ENCODE results near the gene ISLR. TPM values are rescaled to one million over a fixed set of nuclear protein-coding genes. Genes with fewer than 3 reads are reported as not detected.

Gene ISLR
- total and polyA plus RNA-seq, 2 of the 8 experiments (the other 6 are each of a cell fraction or from before 2014, with no cell fraction given): 0.29 to 0.35 TPM

GRCh38 chr15:74156678-74157411 is 16.7 kb upstream of the ISLR start (continued):
- TF ChIP-seq GABPA (IDR thresholded peaks at IDR 0.05; ENCODE audit: borderline replicate concordance, insufficient read depth, low read length): no peak
- TF ChIP-seq BCL11A (IDR thresholded peaks at IDR 0.05; ENCODE audit: low read depth in 2 of 2, low read length in 2 of 2): no peak
- no peak for TF ChIP-seq HDAC2 (IDR thresholded peaks at IDR 0.05; ENCODE audit: borderline replicate concordance in 1 of 2, low read depth in 2 of 2, low read length in 2 of 2)
- TF ChIP-seq EGR1 (IDR thresholded peaks at IDR 0.05; ENCODE audit: borderline replicate concordance, low read depth, low read length): no peak
- no peak for TF ChIP-seq JUND (IDR thresholded peaks at IDR 0.05; ENCODE audit: low read length)
- TF ChIP-seq RBBP5 (IDR thresholded peaks at IDR 0.05; ENCODE audit: borderline replicate concordance, low read depth, low read length): no peak
- TF ChIP-seq, protein P1, sequence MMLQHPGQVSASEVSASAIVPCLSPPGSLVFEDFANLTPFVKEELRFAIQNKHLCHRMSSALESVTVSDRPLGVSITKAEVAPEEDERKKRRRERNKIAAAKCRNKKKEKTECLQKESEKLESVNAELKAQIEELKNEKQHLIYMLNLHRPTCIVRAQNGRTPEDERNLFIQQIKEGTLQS (IDR thresholded peaks at IDR 0.05; ENCODE audit: insufficient read depth, low read depth, low read length): no peak
- TF ChIP-seq SP2 (IDR thresholded peaks at IDR 0.05; ENCODE audit: low read length): no peak
- TF ChIP-seq SP4 (IDR thresholded peaks at IDR 0.05; ENCODE audit: low read length): no peak
- TF ChIP-seq ZNF274 (IDR thresholded peaks at IDR 0.05; ENCODE audit: borderline replicate concordance, extremely low read depth, low read length): no peak

Measured in H1 (cell line).